Stimulated activated CD4-positive, alpha-beta T cell treated with anti-CD3 and anti-CD28 coated beads, Interleukin-1b, Interleukin-23, amount 100 ng/mL, for 4 hours (primary cell): ENCODE results near the gene CCNH.

ENCODE experiments used
- DNase-seq, 2 donors: peaks; one replicate each; pipeline ENCODE4 v3.0.0-alpha.2; 2020; ENCODE audit warnings: low read depth in 2 of 2

CCNH gene

DNA sequence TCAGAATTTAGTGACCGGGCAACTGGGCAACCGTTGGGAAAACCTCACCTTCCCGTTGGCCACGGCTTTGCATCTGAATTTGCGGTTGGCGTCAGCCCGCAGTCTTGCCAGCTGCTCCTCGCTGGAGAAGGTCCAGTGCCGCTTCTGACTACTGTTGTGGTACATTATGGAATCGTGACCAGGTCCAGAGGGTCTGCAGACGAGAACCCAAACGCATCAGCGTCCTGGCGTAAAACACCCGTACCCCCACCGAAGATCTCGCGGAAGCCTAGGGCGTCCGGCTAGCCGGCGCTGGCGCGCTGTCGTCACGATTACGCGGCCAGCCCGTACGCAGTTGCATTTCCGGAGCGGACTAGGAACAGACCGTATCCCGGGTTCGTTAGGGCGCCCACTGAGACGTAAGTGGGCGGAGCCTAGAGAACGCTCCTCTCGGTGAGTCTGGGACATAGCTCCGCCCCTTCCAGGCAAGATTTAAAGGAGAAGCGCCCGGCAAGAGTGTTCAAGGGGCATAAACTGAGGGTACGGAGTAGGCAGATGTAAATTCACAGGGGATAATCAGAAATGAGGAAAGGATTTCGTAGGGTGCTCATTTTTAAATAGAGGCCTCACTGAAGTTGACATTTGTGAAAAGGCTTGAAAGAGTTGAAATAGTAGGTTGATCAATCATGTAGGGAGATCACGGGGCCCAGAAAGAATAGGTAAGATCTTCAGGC lies at the start of gene CCNH:
Gene CCNH, minus strand, starts transcription at position 301 of the 713 bp plus-strand sequence. Its CDS starts 136 bp downstream, at position 165.
- peak; percentile 87 to 91 for DNase-seq

DNA sequence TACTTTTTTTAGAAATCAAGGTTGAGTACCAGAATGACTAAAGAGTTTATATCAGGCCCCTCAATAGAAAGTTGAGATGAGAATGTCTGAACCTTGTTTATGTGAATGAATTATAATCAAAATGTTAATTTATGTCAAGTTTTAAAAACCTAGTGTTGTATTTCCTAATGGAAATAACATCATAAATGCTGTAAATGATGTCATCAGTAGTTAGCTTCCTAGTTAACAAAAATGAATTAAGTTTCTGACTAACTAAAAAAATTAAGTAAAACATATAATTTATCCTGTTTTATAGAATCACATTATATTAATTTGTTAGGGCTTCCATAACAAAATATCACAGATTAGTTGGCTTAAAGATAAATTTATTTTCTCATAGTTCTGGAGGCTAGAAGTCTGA lies 45.0 kb upstream of the CCNH start:
- no peak for DNase-seq

DNA sequence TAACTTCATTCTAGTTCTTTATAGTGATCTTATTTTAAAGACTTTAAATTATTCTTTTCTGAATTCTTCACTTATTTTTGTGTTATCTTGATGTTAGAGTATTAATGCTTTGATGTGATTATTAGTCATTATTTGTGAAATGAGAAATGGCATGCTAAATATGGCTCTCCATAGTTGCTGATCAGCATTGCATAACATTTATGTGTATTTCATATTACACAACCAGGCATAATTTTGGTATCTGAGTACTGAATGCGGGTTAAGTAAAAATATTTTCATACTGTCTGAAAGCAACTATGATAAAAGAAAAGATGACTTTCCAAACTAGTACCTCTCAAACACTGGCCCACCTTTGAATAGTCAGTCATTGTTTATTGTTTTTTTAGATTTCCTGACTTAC lies 41.1 kb upstream of the CCNH start:
- DNase-seq = no peak

DNA sequence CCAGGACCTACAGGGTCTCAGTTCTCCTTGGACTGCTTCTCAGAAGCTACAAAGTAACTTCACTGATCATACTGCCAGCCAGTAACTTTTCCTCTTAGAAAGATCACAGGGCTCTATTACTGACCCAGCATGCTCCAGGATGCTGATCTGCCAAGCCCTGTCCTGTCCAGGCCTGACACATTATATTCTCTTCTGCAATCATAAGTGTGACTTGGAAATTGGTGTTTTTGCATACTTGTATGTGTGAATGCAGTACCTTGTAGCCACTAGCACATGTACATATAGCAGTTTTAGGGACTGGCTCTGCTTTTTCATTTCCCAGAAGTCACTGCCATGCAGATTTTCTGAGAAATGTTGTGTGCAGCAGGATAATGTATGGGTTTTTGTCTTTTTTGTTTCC lies 40.1 kb upstream of the CCNH start:
- DNase-seq = no peak

DNA sequence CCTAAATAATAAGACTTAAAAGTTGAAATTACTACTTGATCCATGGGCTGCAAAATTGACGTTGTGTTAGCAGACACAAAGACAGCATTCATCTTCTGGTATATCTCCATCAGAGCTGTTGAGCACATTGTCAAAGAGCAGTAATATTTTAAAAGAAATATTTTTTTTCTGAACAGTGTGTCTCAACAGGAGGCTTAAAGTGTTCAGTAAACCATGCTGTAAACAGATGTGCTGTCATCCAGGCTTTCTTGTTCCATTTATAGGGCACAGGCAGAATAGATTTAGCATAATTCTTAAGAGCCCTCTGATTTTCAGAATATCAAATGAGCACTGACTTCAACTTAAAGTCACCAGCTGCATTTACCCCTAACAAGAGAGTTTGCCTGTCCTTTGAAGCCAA lies 29.7 kb upstream of the CCNH start:
- no peak for DNase-seq

DNA sequence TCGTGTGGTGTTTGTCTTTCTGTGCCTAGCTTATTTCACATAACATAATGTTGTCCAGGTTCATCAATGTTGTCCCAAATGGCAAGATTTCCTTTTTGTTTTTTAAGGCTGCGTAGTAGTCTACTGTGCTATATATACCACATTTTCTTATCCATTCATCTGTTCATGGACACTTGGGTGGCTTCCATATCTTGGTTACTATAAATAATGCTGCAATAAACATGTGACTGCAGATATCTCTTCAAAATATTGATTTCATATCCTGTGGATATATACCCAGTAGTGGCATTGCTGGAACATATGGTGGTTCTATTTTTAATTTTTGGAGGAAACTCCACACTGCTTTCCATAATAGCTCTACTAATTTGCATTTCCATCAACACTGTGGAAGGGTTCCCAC lies 25.5 kb upstream of the CCNH start:
- DNase-seq = no peak

DNA sequence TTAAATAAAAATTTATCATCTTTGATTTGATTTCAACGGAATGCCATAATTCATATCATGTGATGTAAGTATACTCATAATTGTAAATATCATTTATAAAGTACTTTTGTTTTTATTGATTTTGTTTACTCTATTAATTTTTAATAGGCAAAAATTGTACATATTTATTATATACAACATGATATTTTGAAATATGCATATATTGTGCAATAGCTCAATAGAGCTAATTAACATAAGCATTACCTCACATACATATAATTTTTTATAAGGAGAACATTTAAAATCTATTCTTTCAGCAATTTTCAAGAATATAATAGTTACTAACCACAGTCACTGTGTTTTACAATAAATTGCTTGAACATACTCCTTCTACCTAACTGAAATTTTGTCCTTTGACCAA lies 25.0 kb upstream of the CCNH start:
- DNase-seq = no peak

DNA sequence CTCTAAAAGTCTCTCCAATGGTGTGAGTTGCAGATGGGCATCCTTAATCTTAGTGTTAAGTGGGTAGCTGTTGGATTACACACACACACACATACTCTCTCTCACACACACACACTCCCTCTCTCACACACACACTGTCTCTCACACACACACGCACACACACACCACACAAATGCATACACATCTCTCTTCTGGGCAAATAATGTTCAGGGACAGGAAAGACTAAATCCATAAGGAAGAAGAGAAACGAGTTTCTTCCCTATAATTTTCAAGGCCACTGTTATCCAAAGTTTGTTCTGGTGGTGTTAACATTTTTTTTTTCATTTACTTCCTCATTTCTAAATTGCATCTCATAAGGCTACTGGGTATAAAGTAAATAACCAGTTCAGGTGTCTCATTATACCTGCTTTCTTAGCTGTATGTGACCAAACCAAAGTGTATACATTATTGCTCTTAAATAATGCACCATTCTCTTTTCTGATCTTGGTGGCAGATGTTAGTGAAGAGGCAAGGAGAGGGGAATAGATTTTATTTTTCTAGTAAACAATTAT lies 22.5 kb upstream of the CCNH start:
- no peak for DNase-seq

DNA sequence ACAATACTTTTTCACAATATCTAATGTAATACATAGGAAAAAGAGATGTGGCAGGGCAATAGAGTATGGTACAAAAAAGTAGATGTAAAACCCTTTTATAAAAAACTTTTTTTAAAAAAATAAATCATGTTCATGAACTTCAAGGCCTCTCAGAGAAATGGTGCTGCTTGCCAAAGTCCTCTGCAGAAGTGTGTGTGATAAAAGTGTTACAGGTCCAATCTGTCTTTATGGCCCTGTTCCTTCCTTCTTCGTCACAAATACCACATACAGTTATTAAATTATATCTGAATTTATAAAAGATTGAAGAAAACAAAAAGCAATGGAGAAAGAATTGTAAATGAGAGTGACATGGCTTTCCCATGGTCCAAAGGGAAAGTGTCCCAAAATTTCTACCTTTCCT lies 21.7 kb upstream of the CCNH start:
- DNase-seq = no peak

DNA sequence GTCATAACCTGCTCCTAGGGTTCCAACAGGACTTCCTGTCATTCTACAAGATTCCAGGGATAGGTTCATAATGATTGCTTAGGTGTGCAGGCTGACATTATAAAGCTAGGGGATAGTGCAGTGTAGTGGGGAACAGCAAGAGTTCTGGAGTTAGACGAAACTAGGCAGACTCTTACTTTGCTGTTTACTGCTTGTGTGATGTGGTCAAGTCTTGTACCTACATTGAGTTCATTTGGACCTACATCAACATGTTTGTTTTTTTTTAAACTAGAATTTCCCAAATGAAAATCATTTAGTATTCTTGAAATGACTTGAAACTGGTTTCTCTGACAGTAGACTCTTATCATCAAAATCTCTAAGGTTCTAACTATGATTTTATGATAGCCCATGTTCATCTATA lies 21.2 kb upstream of the CCNH start:
- DNase-seq = no peak

DNA sequence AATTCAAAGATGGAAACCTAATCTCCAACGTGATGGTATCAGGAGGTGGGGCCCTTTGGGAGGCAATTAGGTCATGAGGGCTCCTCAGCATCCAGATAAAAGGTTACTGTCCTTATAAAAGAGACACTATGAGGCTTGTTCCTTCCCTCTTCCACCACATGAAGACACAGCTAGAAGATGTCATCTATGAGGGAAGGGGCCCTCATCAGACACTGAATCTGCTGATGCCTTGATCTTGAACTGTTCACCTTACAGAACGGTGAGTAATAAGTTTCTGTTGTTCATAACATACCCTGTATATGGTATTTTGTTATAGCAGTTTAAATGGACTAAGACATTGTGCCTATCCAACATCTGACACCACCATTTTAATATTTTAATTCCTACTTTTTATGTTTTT lies 19.7 kb upstream of the CCNH start:
- DNase-seq = no peak

DNA sequence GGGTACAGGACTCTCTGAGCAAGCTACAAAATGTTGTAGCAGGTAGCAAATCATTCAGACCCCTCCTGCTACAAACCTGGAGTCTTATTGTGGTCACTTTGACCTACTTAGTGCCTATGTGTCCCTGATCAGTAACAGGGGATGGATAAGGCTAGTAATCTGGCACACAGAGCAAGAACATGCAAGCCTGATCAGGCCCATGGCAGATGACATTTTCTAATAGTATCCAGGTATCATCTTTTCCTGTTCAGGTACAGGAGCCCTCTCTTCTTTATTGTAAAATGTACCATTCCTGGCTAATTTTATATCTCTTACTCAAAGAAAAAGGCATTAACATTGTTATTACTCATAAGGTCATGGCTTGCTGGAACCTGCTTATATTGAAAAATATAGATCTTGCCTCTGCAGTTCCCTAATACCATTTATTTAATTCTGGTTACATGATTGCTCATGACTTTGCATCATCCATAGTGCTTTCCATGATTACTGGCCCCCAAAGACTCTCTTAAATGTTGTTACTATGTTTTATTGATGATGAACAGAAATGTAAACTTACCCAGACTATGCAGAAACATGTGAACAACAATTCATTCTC lies 18.2 kb upstream of the CCNH start:
- DNase-seq = no peak

DNA sequence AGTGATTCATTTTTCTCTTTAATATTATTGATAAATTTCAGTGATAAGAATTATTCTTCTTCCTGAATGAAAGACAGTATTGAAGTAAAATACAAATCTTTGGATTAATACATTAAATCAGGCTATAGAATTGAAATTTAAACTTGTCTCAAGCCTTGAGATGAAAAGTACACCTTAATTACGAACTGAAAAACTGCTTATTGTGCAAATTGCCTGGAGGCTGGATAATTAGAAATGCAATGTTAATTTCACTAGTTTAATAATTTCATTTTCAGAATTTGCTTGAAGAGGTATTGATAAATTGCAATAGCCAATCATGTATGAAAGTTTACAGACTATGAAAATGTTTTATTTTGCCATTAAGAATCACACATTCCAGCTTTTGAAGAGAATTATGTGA lies 11.0 kb upstream of the CCNH start:
- no peak for DNase-seq

DNA sequence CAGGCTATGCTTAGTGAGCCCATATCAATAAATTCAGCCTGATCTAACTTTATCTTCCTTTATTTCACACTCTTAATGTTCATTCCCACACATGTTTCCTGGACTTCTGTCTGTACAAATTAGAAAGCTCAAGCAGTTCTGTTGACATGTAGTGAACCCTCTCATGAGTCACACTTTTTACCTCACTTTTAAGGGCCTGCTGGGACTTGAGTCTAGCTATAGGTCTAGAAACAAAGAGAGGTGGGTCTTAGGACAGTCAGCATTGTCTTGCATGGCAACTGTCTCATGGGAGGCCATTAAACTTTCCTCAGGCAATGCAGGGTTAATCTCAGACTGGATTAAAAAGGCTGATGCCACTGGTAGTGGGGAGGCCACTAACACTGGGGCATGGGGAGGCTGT lies 8.6 kb upstream of the CCNH start:
- DNase-seq = no peak

DNA sequence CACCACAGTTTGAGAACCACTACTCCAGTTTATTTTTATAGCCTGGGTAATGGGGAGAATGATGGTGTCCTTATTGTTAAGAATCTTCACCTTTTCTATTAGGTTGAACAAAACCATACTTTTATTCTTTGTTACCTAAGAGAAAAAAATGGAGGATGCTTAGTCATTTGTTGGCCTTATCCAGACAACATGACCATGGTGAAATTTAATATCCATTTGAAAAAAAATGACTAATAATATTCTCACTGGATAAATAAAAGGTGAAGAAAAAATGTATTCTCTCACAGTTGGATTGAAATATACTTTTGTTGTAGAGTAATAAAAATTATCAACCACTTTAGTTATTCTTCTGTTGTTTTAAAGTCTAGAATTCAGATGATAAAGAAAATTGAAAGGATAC lies 5.8 kb upstream of the CCNH start:
- no peak for DNase-seq

DNA sequence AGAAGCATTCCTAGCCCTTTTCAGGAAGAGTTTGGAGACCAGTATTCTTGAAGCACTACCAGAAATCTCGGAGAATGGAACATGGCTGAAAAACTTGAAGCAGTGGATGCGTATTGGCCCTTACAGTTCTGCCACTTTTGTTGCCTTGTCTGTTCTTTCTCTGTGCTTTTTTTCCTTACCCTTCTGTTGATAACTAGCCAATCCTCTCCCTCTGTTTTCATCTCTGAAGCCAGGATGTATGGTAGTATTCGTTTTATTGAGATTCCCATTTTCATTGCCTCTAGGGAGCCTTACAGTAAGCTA lies 564 bp upstream of the CCNH start:
- DNase-seq = no peak

DNA sequence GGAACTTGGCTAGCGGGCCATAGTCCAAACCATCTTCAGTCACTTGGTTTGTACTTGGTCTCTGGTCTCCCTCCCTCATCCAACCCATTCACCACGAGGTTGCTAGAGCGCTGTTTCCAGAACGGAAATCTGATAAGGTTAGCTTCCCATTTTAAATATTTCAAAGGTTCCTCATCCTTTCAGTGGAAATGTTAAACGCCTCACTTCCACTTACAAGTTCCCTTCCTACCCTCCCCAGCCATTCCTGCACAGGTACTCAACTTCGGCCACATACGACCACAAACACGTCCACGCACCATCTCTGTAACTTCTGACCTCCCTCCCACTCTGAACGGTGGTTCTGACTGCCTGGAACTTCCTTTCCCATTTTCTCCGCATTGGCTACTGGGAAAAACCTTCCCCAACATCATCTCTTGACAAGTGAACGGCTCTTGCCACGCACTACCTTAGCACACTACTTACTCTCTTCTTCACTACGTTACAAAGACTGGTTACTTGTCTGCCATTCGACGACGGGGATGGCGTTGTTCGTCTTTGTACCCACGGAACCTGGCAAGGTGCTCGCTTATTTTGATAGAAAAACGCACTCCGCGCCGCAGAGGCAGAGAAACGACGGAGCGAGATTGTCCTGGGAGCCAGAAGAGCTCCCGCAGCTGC lies 629 bp downstream of the CCNH start:
- DNase-seq = peak; percentile 8 to 12

DNA sequence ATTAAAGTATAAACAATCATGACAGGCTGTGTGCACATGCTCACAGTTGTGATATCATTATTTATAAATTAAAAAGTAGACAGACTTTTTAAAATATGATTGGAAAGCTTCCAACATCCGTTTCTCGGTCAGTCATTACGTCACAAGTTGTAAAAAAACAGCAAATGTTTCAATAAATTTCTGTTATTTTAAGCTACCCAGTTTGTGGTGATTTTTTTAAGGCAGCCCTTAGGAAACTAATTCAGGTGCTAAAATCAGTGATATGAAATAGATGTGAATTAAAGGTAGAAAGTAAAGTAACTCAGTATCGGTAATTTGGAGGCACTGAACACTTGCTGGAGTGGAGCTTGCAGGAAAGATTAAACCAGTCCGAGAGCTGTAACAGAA lies 1.2 kb downstream of the CCNH start:
- no peak for DNase-seq

DNA sequence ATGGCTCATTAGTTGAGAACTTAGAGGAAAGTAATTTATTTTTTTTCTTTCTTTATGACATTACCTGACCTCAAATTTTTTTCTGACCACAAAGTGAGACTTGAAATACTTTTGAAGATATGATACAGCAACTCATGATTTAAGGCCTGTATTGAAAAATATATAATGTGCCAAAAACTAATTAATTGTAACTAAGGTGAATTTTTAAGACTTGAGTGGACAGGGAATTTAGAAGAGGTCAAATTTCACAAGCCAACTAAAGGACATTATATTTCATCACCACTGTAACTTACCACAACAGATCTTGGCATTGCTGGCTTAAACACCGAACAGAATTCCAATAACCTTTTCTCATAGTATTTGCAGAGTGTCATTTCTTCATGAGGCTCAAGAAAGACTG lies 1.8 kb downstream of the CCNH start:
- DNase-seq = no peak

DNA sequence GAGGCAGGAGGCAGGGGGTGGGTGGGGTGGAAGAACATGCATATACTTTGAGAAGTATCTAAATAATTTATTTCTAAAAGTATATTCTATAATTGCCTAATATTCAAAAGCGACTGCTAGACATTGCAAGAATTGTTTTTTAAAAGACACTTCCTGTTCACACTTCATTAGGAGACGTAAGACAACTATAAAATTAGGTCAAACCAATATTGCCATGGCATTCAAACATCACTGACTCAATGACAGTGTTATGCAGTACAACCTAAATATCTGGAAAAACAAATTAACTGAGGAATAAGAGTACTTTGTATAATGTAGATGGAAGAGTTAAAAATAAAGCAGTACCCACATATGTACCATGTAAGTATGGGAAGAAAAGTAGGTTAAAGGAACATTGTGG lies 4.5 kb downstream of the CCNH start:
- DNase-seq = no peak

DNA sequence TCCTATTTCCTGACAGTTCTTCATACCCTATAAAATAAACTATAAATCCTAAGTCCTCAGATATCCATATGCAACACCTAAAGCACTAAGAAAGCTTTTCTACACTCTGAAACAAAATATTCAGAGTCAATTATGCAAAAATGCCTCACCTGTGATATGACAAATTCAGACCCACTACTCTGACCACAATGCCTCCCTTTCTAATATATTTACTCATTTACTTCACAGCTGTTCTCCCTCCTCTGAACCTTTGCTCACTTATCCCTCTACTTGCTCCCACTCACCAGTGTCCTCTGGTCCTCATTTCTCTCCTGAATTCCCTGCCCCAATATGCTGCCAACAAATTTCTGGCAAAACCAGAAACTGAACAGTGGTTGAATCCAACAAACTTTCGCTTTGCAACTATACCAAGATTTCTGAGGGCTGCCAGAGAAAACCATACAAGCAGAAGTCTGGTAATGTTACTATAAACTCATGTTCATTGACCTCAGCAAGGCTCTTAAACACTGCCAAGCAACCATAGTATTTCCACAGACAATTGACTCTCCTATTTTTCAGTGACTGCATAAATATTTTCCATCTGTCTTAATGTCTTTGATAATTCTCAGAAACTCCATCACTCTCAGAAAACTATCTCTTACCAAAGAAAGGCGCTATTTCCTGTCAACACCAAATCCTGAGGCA lies 7.1 kb downstream of the CCNH start:
- DNase-seq = no peak

DNA sequence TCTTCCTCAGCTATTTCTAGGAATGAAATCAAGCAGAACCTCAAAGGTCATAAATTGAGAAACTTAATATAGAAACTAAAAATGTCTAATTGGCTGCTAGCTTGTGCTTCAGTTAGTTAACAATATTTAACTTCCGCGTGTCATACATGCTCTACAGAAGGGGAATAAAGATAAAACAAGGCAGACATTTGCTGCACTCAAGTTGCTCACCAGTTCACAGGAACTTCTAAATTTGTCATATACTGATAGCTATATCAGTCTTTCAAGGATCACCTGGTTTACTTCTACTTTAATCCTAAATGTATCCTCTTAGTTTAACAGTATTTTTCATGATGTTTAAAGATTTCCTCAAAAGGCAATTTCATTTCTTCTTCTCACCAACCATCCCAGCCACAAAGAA lies 8.4 kb downstream of the CCNH start:
- no peak for DNase-seq

DNA sequence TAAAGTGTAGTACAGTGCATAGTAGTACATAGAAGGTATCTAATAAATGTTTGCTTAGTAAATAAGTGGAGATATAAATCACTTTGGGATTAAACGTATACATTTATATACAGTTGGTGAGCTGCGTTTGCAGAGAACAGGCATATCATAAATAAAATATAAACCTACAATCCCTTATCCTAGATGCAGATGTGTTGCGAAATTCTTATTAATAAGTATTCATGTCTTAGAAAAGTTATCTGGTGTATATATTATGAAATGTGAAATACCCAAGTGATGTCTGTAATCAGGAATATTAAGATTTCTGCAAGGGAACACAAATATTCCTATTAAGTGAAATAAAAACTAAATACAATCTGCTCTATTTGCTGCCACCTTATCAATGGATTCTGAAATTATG lies 8.8 kb downstream of the CCNH start:
- no peak for DNase-seq
